ENCODE measurements around the gene SYDE1.

DNA sequence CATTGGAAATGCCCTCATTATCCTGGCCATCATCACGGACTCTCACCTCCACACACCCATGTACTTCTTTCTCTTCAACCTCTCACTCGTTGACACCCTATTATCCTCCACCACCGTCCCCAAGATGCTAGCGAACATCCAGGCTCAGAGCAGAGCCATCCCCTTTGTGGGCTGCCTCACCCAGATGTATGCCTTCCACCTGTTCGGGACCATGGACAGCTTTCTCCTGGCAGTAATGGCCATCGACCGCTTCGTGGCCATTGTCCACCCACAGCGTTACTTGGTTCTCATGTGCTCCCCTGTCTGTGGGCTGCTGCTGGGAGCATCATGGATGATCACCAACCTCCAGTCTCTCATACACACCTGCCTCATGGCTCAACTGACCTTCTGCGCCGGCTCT, 20.0 kb upstream of the SYDE1 start:
- no peak for TF ChIP-seq ZNF416 (CRISPR knock-in tag; IDR thresholded peaks at IDR 0.05)
- TF ChIP-seq, protein P1, sequence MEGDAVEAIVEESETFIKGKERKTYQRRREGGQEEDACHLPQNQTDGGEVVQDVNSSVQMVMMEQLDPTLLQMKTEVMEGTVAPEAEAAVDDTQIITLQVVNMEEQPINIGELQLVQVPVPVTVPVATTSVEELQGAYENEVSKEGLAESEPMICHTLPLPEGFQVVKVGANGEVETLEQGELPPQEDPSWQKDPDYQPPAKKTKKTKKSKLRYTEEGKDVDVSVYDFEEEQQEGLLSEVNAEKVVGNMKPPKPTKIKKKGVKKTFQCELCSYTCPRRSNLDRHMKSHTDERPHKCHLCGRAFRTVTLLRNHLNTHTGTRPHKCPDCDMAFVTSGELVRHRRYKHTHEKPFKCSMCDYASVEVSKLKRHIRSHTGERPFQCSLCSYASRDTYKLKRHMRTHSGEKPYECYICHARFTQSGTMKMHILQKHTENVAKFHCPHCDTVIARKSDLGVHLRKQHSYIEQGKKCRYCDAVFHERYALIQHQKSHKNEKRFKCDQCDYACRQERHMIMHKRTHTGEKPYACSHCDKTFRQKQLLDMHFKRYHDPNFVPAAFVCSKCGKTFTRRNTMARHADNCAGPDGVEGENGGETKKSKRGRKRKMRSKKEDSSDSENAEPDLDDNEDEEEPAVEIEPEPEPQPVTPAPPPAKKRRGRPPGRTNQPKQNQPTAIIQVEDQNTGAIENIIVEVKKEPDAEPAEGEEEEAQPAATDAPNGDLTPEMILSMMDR (IDR thresholded peaks at IDR 0.05), result no peak
- TF ChIP-seq, protein P2, sequence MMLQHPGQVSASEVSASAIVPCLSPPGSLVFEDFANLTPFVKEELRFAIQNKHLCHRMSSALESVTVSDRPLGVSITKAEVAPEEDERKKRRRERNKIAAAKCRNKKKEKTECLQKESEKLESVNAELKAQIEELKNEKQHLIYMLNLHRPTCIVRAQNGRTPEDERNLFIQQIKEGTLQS (CRISPR knock-in tag; conservative IDR thresholded peaks at IDR 0.05), result no peak
- TF ChIP-seq TEAD1 (CRISPR knock-in tag; IDR thresholded peaks at IDR 0.05), result no peak
- TF ChIP-seq, protein P3, sequence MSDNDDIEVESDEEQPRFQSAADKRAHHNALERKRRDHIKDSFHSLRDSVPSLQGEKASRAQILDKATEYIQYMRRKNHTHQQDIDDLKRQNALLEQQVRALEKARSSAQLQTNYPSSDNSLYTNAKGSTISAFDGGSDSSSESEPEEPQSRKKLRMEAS (CRISPR knock-in tag; IDR thresholded peaks at IDR 0.05), result no peak
- TF ChIP-seq, protein P4, sequence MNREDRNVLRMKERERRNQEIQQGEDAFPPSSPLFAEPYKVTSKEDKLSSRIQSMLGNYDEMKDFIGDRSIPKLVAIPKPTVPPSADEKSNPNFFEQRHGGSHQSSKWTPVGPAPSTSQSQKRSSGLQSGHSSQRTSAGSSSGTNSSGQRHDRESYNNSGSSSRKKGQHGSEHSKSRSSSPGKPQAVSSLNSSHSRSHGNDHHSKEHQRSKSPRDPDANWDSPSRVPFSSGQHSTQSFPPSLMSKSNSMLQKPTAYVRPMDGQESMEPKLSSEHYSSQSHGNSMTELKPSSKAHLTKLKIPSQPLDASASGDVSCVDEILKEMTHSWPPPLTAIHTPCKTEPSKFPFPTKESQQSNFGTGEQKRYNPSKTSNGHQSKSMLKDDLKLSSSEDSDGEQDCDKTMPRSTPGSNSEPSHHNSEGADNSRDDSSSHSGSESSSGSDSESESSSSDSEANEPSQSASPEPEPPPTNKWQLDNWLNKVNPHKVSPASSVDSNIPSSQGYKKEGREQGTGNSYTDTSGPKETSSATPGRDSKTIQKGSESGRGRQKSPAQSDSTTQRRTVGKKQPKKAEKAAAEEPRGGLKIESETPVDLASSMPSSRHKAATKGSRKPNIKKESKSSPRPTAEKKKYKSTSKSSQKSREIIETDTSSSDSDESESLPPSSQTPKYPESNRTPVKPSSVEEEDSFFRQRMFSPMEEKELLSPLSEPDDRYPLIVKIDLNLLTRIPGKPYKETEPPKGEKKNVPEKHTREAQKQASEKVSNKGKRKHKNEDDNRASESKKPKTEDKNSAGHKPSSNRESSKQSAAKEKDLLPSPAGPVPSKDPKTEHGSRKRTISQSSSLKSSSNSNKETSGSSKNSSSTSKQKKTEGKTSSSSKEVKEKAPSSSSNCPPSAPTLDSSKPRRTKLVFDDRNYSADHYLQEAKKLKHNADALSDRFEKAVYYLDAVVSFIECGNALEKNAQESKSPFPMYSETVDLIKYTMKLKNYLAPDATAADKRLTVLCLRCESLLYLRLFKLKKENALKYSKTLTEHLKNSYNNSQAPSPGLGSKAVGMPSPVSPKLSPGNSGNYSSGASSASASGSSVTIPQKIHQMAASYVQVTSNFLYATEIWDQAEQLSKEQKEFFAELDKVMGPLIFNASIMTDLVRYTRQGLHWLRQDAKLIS (CRISPR knock-in tag; IDR thresholded peaks at IDR 0.05; ENCODE audit: borderline replicate concordance), result no peak
- no peak for TF ChIP-seq TEAD4 (CRISPR knock-in tag; IDR thresholded peaks at IDR 0.05)
- no peak for TF ChIP-seq ZNF232 (CRISPR knock-in tag; IDR thresholded peaks at IDR 0.05)
- TF ChIP-seq IRF2 (CRISPR knock-in tag; IDR thresholded peaks at IDR 0.05; ENCODE audit: borderline replicate concordance, low read depth), result no peak
- TF ChIP-seq JUN (CRISPR knock-in tag; IDR thresholded peaks at IDR 0.05), result no peak
- TF ChIP-seq, protein P5, sequence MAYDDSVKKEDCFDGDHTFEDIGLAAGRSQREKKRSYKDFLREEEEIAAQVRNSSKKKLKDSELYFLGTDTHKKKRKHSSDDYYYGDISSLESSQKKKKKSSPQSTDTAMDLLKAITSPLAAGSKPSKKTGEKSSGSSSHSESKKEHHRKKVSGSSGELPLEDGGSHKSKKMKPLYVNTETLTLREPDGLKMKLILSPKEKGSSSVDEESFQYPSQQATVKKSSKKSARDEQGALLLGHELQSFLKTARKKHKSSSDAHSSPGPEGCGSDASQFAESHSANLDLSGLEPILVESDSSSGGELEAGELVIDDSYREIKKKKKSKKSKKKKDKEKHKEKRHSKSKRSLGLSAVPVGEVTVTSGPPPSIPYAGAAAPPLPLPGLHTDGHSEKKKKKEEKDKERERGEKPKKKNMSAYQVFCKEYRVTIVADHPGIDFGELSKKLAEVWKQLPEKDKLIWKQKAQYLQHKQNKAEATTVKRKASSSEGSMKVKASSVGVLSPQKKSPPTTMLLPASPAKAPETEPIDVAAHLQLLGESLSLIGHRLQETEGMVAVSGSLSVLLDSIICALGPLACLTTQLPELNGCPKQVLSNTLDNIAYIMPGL (CRISPR knock-in tag; IDR thresholded peaks at IDR 0.05), result no peak
- TF ChIP-seq MXD4 (CRISPR knock-in tag; IDR thresholded peaks at IDR 0.05; ENCODE audit: borderline replicate concordance), result no peak
